B cell (primary cell): ENCODE data around the gene TTC22. TPM values are rescaled to one million over a fixed set of nuclear protein-coding genes. Genes with fewer than 3 reads are reported as not detected.

Source experiments
- ATAC-seq: fragments of 200-7000 bp; cut with Tn5 transposase; one replicate; pipeline ENCODE4 v1.10.0; 2021; ENCODE audit warnings: low read depth, mild to moderate bottlenecking, moderate number of reproducible peaks, moderate library complexity
- CTCF ChIA-PET: fragments of 350-600 bp; sonication (Branson Sonifier 250); formaldehyde crosslinking; loops from one replicate; lab custom pipeline; 2021; ENCODE audit warnings: antibody characterized with exemption, inconsistent platforms; lab: Charles Lee
- POLR2A ChIA-PET: fragments of 350-600 bp; sonication (Branson Sonifier 250); formaldehyde crosslinking; loops from one replicate; lab custom pipeline; 2021; ENCODE audit warnings: antibody characterized with exemption; lab: Charles Lee
- DNase-seq: peaks from one replicate; pipeline ENCODE4 v3.0.0; 2013
- H2AFZ ChIP-seq: 2 replicates; pipeline ENCODE4 v1.6.1; 2012; ENCODE audit warnings: mild to moderate bottlenecking, low read depth, low read length; ENCODE audit not compliant: insufficient read depth, poor library complexity, severe bottlenecking
- H3K27ac ChIP-seq, 2 donors: 1 replicate in 1 of 2; 2 replicates in 1 of 2; pipeline ENCODE4 v1.5.1; 2012 to 2013; ENCODE audit warnings: low read length in 2 of 2, mild to moderate bottlenecking in 2 of 2, moderate library complexity in 1 of 2
- H3K27me3 ChIP-seq, 4 experiments: fragments of 200-600 bp in 1 of 4; sonication (generic) in 1 of 4; replicated peaks in 1 of 4; 1 replicate in 2 of 4; 2 replicates in 2 of 4; pipeline versions ENCODE4 v1.6.1 to v1.7.0; 2013 to 2016; ENCODE audit warnings: low read length in 3 of 4, mild to moderate bottlenecking in 2 of 4, mixed read lengths in 1 of 4, moderate library complexity in 1 of 4; ENCODE audit not compliant: insufficient read depth in 4 of 4, control insufficient read depth in 3 of 4; ENCODE audit errors: control extremely low read depth in 1 of 4
- H3K36me3 ChIP-seq, 2 experiments: replicated peaks in 1 of 2; 1 replicate in 1 of 2; 2 replicates in 1 of 2; pipeline versions ENCODE4 v1.6.1 to v1.7.1; 2013; ENCODE audit warnings: low read length in 1 of 2; ENCODE audit not compliant: insufficient read depth in 2 of 2, control insufficient read depth in 1 of 2; ENCODE audit errors: control extremely low read depth in 1 of 2, extremely low read depth in 1 of 2
- H3K4me1 ChIP-seq, 2 donors: fragments of 200-600 bp in 1 of 2; sonication (generic) in 1 of 2; 1 replicate in 1 of 2; 2 replicates in 1 of 2; pipeline versions ENCODE4 v1.5.1 to v1.6.1; 2013 to 2017; ENCODE audit warnings: low read length in 2 of 2; ENCODE audit not compliant: control insufficient read depth in 2 of 2, insufficient read depth in 2 of 2
- H3K4me2 ChIP-seq: replicated peaks from 2 replicates; pipeline ENCODE3; 2012; ENCODE audit warnings: mild to moderate bottlenecking, low read depth, low read length; ENCODE audit not compliant: poor library complexity, severe bottlenecking
- H3K4me3 ChIP-seq, 5 experiments: fragments of 200-600 bp in 1 of 5; sonication (generic) in 1 of 5; 1 replicate in 3 of 5; 2 replicates in 2 of 5; pipeline versions ENCODE4 v1.5.1 to v1.7.0; 2011 to 2016; ENCODE audit warnings: low read length in 4 of 5, mild to moderate bottlenecking in 4 of 5, low read depth in 2 of 5, control low read depth in 1 of 5, moderate library complexity in 1 of 5; ENCODE audit not compliant: insufficient read depth in 1 of 5; ENCODE audit errors: control extremely low read depth in 1 of 5, extremely low read depth in 1 of 5
- H3K79me2 ChIP-seq: fragments of 200-600 bp; sonication (generic); one replicate; pipeline ENCODE4 v1.6.0; 2016; ENCODE audit warnings: low read length; ENCODE audit not compliant: control insufficient read depth, insufficient read depth
- H3K9ac ChIP-seq: fragments of 200-600 bp; sonication (generic); 2 replicates; pipeline ENCODE4 v1.6.1; 2017; ENCODE audit warnings: mild to moderate bottlenecking, low read length, moderate library complexity
- H3K9me3 ChIP-seq, 3 donors: one replicate each; pipeline versions ENCODE4 v1.6.1 to v1.7.1; 2013; ENCODE audit warnings: low read length in 2 of 3; ENCODE audit not compliant: control insufficient read depth in 2 of 3, insufficient read depth in 1 of 3; ENCODE audit errors: control extremely low read depth in 1 of 3
- H4K20me1 ChIP-seq: 2 replicates; pipeline ENCODE4 v1.6.0; 2012; ENCODE audit warnings: mild to moderate bottlenecking, low read length; ENCODE audit not compliant: insufficient read depth, control insufficient read depth, poor library complexity, severe bottlenecking
- H3K27ac Mint-ChIP-seq: one replicate; pipeline ENCODE4 v1.8.0; 2021; ENCODE audit warnings: mixed read lengths
- H3K27me3 Mint-ChIP-seq: one replicate; pipeline ENCODE4 v1.8.0; 2021; ENCODE audit warnings: mixed read lengths
- H3K4me1 Mint-ChIP-seq: one replicate; pipeline ENCODE4 v1.8.0; 2021; ENCODE audit warnings: mixed read lengths
- H3K4me3 Mint-ChIP-seq: one replicate; pipeline ENCODE4 v1.8.0; 2021; ENCODE audit warnings: mixed read lengths
- H3K9me3 Mint-ChIP-seq: one replicate; pipeline ENCODE4 v1.8.0; 2022; ENCODE audit warnings: mixed read lengths; ENCODE audit not compliant: insufficient read depth
- CTCF ChIP-seq: fragments of 200-600 bp; IDR thresholded peaks from one replicate; pipeline ENCODE4 v1.8.0; 2022; ENCODE audit warnings: antibody characterized with exemption, mild to moderate bottlenecking
- EZH2 ChIP-seq: IDR thresholded peaks from 2 replicates; pipeline ENCODE4 v1.6.1; 2012; ENCODE audit warnings: borderline replicate concordance, low read depth, mild to moderate bottlenecking, moderate library complexity, low read length; ENCODE audit not compliant: insufficient read depth, poor library complexity, severe bottlenecking
- WGBS: methylation state at CpG from one replicate; pipeline ENCODE4 v1.1.5; 2013; ENCODE audit warnings: missing lambda C conversion rate; ENCODE audit not compliant: insufficient coverage; 5-methylcytosine and 5-hydroxymethylcytosine counted together
- intact Hi-C: fragments of 100-400 bp; cut with micrococcal nuclease; formaldehyde crosslinking; loops from one replicate; pipeline ENCODE4 v1.10.0; 2022
- polyA plus RNA-seq: library from polyadenylated mRNA; depleted of rRNA; stranded (reverse); fragments of >200 nt; gene quantifications from 2 replicates; pipeline ENCODE4 v1.2.3, GENCODE V29; 2012
- total RNA-seq, 2 donors: library from RNA; stranded (reverse); fragments of 120-200 nt in 1 of 2; gene quantifications; 1 replicate in 1 of 2; 2 replicates in 1 of 2; pipeline versions ENCODE4 v1.2.3 to v1.2.4, GENCODE V29; 2013 to 2022

Gene TTC22
- total and polyA plus RNA-seq, 2 donors (not counting 1 experiment from before 2014, with no cell fraction given): 7.8 to 10.9 TPM

GRCh38 chr1:54754045-54754444 is 47.1 kb downstream of the TTC22 start:
- Mint-ChIP-seq H3K27me3 (peaks cover 3% of the 10 kb centered on the region), H3K9me3 (no peaks in the 10 kb centered on the region), H3K27ac (no peak overlapping the region), H3K4me3 (no peak overlapping the region), H3K4me1 (no peaks in the 10 kb centered on the region)
- CTCF ChIA-PET: no interaction called here
- Histone ChIP-seq H3K36me3 (peaks cover 0 to 6% of the 10 kb centered on the region in 2 experiments), H3K27me3 (no peaks in the 10 kb centered on the region), H3K9ac (no peak overlapping the region), H4K20me1 (no peaks in the 10 kb centered on the region), H3K79me2 (no peaks in the 10 kb centered on the region), H3K4me3 (no peak overlapping the region), H3K4me2 (no peak overlapping the region), H3K27ac (no peak overlapping the region), H3K9me3 (no peaks in the 10 kb centered on the region), H3K4me1 (no peaks in the 10 kb centered on the region), H2AFZ (no peak overlapping the region)
- 94% methylated on average over 22 of the region's 22 CpGs for WGBS
- no peak for DNase-seq
- POLR2A ChIA-PET: no interaction called here
- intact Hi-C loops: no loop called here
- ATAC-seq: no peak
- TF ChIP-seq EZH2 (no peak), CTCF (no peak)

- H3K36me3 ChIP-seq: no peaks in the 10 kb centered on the region
- intact Hi-C loops: no loop called here
- no peaks in the 10 kb centered on the region for H3K27me3 ChIP-seq
- H3K79me2 ChIP-seq: no peaks in the 10 kb centered on the region
- Mint-ChIP-seq H3K9me3 (no peaks in the 10 kb centered on the region), H3K27me3 (peaks cover 3% of the 10 kb centered on the region), H3K4me1 (no peaks in the 10 kb centered on the region), H3K27ac (no peak overlapping the region), H3K4me3 (no peak overlapping the region)
- ATAC-seq (no peak), DNase-seq (no peak)
- TF ChIP-seq CTCF (no peak), EZH2 (no peak)
- ChIA-PET CTCF (interaction anchor here (0.9 kb wide), 1 partner anchor 89 kb away, joined by 3 read pairs; no protein-coding TSS in a partner anchor), POLR2A (no interaction called here)
- H4K20me1 ChIP-seq: no peaks in the 10 kb centered on the region
- 75% methylated on average over 2 of the region's 4 CpGs for WGBS
- no peak overlapping the region for H3K27ac ChIP-seq
- no peak overlapping the region for H3K4me3 ChIP-seq
- H2AFZ ChIP-seq: no peak overlapping the region
- H3K9ac ChIP-seq: no peak overlapping the region
- no peaks in the 10 kb centered on the region for H3K9me3 ChIP-seq
- no peak overlapping the region for H3K4me2 ChIP-seq
- no peaks in the 10 kb centered on the region for H3K4me1 ChIP-seq
Observed at GRCh38 chr1:54751426-54751825, 49.7 kb downstream of the TTC22 start.
